HG03064 (cell line): Measurements from ENCODE around the gene DSC3.

Experiments
- ATAC-seq: cut with Tn5 transposase; IDR thresholded peaks from one replicate; pipeline ENCODE4 v1.9.1; 2021; ENCODE audit warnings: low read depth; ENCODE audit not compliant: unreplicated experiment

DSC3 gene

DNA sequence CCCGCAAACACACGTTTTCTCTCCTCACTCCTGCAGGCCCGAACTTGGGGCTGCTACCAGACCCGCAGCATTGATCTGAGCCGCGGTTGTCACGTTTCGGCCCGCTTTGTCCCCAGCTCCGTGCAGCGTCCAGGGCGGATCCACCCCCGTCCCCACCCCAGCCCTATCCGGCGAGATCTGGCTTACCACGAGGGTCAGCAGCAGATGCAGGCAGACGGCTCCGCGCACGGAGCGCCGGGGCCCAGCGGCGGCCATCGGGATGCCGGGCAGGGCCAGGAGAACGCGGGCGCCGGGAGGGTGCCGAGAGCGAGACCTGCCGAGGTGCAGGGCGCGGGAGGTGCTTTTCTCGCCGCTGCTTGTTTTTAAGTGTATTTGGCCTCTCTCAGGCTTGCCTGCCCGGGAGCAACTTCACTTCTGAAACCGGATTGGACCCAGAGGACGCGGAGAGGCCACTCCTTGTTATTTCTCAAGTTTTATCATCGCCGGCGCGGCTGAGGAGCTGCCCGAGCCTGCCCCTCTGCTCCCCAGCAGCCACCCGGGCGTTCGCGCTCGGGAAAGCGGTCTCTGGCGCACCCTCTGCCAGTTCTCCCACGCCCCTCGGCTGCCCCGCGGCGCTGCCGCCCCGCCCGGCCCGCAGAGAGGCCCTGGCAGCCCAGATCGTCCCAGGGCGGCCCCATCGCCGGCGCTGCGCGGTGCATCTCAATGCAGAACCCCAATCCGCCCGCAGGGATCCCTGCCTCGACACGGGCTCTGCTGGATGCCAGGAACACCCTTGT is at the start of gene DSC3:
DSC3 (minus strand) TSS at position 337 of the 776 bp plus-strand sequence; CDS start at position 255, 82 bp downstream.
- no peak for ATAC-seq

DNA sequence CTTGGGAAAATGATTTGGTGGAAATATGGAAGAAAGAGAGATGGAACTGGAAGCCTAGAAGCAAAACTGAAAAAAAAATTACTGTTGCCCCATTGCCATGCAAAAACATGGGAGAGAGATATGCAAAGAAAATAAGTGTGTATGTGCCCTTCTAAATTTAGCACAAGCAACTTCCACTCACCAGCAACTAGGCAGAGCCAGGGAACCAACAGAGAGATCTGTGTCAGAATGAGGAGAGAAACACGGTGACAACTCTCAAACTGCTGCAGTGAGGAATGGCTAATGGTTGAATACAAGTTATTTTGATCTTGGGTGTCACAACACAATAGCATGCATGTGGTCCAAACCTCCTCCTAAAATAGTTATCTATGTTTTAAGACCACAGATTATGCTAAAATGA is 48.8 kb upstream of the DSC3 start:
- ATAC-seq: no peak

DNA sequence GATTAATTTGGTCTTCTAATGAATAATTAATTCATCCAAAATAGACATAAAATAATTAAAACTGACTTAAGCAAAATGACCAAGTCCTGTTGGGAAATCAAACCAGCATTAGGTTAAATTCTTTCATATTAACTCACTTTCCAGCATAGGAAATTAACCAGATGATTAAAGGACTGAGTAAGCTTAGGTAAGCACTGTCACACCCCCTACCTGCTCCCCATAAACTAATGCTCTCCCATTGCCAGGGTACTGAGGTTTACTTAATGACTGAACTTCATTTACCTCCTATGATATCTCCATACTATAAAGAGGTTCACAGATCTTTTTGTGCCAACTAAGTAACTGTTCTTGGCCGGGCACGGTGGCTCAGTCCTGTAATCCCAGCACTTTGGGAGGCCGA is 46.0 kb upstream of the DSC3 start:
- no peak for ATAC-seq

DNA sequence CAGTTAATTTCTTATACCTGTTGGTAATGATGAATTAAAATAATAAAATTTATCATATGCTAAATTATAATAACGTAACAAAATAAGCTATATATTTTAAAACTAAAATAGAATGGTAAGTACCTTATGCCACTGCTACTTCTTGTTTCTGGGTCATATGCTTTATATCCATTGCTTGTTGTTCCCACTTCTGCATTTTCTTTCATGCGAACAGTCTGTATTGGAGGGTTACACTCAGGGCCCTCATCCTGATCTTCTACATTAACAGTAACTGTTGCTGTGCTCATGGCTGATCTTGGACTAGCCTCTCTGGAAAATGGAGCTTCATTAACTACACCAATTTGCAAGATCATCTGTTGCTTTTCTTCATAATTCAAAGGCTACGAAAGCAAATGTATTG is 37.4 kb upstream of the DSC3 start:
- no peak for ATAC-seq

DNA sequence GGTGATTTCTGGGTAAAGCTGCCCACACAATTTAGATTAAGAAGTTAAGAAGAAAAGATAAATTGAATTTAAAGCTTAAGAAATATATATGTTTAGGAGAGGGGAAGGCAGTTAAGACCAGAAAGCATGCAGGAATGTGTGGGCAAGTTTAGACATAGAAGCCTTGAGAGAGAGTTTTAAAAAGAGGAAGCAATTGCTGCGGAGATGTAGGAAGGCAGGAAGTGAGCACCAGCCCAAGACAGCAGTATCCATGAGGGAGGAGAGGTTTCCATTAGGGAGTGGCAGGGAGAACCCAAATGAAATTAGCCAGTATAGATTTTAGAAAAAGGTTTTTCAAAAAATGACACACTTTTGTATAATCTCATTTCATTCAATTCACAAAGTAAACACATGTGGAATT is 35.3 kb upstream of the DSC3 start:
- no peak for ATAC-seq

DNA sequence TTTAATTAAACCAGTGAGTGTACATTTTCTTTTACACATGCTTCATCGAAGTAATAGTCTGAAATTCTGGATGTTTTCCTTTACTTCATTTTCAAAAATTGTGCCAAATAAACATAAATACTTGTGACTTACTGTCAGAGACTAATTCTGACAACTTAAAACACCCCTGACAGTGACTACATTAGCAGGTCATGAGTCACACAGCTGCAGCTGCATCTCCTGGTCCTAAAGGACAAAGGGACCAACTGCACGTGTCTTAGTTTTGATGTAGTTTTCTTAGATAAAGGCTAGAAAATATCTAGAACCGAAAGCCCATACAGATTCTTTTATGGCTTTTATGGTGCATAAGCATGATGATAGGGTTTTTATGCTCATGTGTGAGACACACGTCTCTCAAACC is 29.6 kb upstream of the DSC3 start:
- ATAC-seq: no peak

DNA sequence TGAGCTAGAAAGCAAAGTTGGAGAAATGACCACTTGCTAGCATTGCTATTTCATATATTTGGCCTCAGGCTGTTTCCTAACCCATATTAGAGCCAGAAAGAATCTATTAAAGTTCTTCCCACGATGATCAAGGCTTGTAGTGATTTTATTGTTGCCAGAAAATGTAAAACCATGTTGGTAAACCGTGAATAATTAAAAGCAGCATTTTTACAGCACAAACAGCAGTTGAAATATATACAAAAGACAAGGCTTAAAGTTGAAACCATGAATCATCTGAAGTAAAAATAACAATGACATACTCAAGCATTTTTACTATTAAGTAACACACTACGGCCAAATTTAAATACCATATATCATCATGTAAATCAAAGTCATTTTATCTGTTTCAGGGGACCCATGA is 27.7 kb upstream of the DSC3 start:
- ATAC-seq: no peak

DNA sequence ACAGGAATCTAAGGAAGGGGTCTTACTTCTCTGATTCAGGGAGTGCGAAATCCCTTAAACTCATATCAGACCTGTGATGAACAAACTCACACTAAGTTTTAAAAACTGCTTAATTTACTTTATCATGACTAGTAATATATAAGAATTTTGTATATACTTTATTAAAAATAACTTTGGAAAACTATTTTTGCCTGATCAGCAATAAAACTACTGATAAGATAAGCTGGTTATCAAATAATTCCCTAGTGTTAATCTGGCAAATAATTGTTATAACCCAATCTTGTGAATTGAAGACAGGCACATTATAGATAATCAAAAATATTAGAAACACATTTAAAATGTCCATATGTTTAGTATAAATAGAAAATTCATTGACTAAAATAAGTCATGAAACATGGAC is 23.7 kb upstream of the DSC3 start:
- no peak for ATAC-seq

DNA sequence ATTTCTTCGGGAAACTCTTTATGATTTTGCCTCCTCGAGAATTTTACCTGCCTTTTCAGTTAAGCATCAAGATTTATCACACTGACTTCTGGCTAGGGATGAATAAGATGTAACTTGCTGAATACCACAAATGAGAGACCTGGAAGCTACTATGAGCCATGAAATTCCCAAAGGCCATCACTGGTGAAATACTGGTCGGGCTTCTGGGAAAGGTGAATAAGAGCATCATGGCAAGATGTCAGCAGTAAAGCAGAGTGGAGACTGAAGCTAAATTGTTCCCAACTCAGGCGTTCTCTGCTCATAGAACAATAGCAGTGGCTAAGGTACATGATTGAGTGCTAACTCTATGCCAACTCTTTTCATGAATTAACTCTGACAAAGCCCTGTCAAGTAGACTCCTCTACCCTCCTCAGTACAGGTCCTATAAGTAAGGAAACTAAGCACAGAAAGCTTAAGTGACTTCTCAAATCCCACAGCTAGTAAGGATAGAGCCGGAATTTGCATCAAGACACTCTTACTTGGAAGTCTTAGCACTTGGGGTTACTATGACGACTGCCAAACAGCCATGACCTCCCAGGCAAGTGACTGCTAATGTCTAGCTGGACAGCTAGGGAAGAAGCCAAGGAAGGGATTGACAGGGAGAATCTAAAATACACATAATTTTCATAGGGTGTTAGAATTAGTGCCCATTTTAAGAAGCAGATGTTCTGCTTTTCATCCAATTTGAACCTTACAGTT is 22.7 kb upstream of the DSC3 start:
- ATAC-seq: no peak

DNA sequence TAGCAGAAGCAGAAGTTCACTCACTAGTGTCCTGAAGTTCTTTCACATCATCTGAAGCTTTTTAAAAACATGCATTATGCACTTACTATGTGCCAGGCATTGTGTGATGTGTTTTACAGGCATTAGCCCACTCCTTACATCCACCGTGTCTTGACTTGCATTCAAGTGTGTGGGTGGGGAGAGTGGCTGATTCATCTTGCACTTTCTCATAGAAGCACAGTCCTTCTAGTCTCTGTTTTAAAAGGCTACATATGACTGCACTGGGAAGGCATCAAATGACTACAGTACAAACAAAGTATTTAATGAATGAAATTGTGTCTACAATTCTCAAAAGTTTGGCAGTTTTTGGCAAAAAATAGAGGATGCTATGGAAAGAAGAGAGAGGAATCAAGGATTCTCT is 21.6 kb upstream of the DSC3 start:
- ATAC-seq: no peak

DNA sequence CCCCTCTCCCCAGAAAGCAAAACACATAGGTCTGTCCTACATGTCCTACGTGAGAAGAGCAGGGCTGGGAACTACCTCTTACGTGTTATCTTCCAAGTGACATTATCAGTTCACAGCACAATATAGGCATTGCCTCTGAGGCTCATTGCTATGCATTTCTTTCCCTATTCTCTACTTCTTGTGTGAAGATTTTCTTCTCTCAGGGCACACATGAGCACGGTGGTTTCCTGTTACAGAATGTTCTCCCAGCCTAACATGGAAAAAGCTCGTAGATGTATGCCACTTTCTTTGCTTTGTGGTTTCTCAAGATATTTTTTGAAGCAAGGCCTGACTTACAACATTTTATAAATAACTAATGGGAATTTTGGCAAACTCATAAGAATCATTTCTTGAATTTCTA is 19.4 kb upstream of the DSC3 start:
- ATAC-seq: no peak

DNA sequence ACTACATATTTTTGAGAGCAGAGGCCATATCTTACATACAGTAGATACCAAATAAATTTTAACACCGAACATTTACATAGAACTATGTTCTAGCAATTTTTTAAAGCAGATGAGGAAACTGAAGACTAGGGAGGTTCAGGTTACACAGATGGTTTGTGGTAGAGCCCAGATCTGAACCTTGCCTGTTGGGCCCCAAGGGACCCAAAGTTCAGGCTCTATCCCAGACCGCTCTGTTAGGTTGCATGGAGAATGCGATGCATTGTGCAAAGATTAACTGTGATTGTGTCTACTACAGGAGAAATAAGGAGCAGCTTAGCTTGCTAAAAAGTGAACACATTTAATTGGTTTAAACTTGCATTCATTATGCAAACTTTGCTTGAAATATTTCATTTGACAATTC is 16.4 kb upstream of the DSC3 start:
- no peak for ATAC-seq

DNA sequence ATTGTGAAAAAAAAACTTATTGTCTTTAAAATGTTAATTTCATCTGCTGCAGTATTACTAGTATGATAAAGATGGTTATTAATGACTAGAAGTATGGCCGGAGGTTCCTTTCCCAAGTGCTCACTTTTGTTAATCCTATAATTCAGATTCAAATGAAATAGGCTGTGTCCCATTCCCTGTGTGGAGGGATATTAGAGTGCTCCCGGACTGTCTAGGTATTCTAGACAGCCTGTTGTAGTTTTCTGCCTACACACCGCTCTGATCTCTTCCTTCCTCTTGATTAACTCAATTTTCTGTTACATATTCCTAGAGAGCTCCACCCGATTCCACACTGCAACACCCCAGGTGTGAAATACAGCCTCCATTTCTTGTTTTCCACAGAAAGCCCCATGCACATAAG is 15.4 kb upstream of the DSC3 start:
- ATAC-seq: no peak

DNA sequence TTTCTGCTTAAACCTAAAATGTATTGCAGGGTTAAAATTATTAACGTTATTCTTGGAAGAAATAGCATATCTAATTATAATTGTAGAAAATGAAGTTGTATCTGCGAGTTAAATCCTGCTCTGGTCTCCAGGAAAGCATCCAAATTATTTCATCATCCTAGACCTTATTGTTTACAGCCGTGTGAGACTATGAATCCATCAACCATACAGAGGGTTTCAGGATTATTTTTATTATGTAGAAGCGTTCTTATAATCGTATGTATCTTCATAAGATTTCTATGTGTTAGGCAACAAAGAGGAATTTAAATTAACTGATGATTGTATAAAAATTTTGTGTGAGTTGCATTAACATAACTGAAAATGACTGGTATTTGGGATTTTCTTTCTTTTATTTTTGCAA is 14.5 kb upstream of the DSC3 start:
- ATAC-seq: no peak

DNA sequence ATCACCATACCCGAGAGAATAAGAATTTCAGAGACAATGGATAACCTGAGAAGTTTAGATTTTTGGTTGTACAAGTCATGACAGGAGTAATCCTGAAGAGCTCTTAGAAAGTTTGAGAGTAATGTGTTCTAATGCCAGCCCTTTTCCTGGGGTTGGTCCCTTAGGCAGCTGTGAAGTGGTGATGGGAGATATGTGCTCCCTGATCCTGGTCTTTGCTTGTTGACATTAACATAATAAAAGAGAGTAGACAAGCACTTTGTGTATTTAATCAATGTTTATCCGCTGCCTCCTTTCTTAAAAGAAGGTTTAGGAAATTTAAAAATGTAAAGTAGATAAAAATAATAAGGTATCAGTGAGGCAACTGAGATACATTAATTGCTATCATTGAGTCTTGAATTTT is 13.8 kb upstream of the DSC3 start:
- ATAC-seq: no peak

DNA sequence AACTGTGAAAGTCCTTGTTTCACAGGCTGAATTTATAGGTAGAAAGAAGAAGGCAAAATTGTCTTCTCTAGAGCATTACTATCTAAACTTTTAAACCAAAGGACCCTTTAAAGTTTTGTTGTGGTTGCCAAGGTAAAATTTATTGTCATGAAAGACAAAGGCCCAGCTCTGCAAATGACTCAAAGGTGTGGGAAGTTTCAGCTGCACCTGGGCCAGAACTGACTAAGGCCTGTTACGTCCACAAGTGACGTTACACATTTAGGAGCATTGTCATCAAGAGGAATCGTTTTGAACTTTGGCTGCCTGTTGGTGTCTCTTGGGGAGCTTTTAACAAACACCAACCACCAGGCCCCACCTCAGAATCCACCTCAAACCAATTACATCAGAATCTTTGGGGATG is 8.1 kb upstream of the DSC3 start:
- no peak for ATAC-seq

DNA sequence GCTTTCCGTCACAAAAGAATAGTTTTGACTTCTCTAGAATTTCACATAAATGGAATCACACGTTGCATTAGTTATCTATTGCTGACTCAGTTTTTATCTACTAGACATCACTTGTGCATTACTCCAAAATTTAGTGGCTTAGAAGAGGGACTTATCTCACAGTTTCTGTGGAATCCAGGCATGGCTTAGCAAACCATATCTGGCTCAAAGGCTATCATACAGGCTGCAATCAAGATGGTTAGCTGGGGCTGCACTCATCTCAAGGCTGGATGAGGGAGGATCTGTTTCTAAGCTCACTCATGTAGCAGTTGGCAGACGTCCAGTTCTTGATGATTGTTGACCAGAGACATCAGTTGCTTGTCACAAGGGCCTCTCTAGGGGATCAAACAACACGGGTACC is 6.6 kb upstream of the DSC3 start:
- no peak for ATAC-seq

DNA sequence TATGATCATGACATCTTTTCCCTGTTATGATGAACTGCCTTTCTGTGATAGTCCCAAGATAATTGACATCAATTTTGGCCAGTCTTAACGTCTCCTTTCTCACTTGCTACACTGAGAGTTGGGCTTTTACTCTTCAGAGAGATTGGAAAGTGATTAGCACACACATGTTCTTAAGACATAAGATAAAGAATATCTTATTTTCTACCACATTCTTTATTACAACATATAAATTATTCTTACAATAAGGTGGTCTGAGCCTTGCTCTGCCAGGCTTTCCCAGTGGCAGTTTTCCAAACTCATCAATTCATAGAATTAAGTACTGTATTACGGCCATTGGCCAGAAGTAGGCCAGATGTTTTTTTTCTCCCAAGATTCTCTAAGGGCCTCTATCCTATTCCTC is 5.7 kb upstream of the DSC3 start:
- ATAC-seq: no peak

DNA sequence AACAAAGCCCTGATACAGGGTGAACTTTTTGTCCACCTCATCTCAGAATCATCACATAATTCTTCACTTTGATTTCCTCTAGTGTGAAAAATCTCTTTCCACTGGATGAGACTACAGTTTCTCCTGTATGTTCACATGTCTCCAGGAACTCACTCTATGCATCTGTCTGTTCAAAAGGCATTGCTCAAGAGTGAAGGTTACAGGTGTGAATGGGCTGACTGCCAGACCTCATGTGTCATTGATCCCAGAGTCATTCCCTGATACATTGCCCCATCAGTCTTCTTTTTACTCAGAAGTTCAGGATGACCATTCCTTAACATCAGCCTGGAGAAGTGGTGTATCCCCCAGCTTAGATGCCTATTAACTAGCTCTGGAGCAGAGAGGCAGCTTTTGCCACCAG is 4.4 kb upstream of the DSC3 start:
- no peak for ATAC-seq

DNA sequence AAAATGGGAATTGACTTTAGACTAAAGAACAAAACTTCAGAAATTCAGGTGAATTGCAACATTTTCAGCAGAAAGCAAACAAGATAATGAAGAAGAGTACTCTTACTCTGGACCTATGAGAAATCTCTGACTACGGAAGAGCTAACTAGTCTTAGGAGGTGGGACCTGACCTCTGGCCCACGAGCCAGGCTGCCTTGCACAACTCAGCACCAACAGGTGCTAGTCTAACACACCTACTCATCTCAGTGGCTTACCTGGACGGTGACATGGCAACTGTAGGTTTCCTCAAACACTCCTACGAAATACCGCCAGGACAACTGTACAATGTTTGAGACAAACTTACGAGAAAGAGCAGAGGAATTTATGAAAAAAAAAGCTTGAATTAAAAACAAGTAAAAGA is 3.1 kb upstream of the DSC3 start:
- no peak for ATAC-seq

DNA sequence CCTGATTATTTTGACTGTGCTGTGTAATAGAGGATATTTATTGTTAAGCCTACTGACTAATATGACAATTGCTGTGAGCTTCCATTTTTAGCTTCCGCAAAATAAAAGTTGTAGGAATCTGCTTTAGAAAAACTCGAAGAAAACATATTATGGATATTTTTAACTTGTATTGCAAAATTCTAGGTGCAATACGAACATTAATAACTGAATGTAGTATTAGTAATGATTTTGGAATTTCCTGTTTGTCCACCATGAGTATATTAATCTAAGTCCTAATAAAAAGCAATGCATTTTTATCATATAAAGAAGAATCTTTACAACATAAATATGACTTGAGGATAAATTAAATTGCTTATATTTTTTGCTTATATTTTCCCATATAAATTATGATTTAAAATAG is 2.4 kb upstream of the DSC3 start:
- ATAC-seq: no peak

DNA sequence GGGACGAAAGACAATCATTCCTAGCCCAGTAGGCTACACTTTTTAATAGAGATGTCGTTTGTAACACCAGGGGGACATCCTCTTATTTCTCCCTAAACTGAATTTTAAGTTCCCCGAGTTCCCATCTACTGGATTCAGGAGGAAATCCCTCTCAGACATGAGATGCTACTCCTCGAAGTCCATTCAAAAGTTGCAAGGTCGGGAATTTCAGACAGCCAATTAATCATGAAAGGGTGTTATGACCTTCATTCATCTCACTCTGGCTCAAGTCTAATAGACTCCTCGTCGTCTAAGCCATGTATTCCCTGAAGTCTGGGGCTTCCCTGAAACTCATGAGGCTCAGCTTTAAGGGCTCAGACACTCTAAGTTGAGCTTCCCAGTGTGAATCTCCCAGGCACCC is 1.2 kb upstream of the DSC3 start:
- ATAC-seq: no peak

DNA sequence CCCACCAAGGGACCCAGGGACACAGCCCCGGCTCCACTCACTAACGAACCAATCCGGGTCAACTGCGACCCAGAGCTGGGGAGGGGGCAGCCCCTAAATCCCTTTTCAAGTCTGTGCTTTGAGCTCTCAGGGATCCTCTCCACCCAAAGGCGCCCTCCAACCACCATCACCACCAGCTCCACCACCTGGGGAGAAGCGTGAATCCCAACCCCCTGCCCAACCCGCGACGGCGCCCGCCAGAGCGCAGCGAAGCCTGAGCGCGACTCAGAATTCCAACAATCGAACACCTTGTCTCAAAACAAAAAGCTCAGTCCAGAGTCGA is 497 bp downstream of the DSC3 start:
- no peak for ATAC-seq
